B cell (primary cell): ENCODE measurements around the gene SLC2A6. TPM values are rescaled to one million over a fixed set of nuclear protein-coding genes. Genes with fewer than 3 reads are reported as not detected.

Experiments
- ATAC-seq: fragments of 200-7000 bp; cut with Tn5 transposase; one replicate; pipeline ENCODE4 v1.10.0; 2021; ENCODE audit warnings: low read depth, mild to moderate bottlenecking, moderate number of reproducible peaks, moderate library complexity
- CTCF ChIA-PET: fragments of 350-600 bp; sonication (Branson Sonifier 250); formaldehyde crosslinking; loops from one replicate; lab custom pipeline; 2021; ENCODE audit warnings: antibody characterized with exemption, inconsistent platforms; lab: Charles Lee
- POLR2A ChIA-PET: fragments of 350-600 bp; sonication (Branson Sonifier 250); formaldehyde crosslinking; loops from one replicate; lab custom pipeline; 2021; ENCODE audit warnings: antibody characterized with exemption; lab: Charles Lee
- DNase-seq: peaks from one replicate; pipeline ENCODE4 v3.0.0; 2013
- H2AFZ ChIP-seq: 2 replicates; pipeline ENCODE4 v1.6.1; 2012; ENCODE audit warnings: mild to moderate bottlenecking, low read depth, low read length; ENCODE audit not compliant: insufficient read depth, poor library complexity, severe bottlenecking
- H3K27ac ChIP-seq, 2 donors: 1 replicate in 1 of 2; 2 replicates in 1 of 2; pipeline ENCODE4 v1.5.1; 2012 to 2013; ENCODE audit warnings: low read length in 2 of 2, mild to moderate bottlenecking in 2 of 2, moderate library complexity in 1 of 2
- H3K27me3 ChIP-seq, 4 experiments: fragments of 200-600 bp in 1 of 4; sonication (generic) in 1 of 4; replicated peaks in 1 of 4; 1 replicate in 2 of 4; 2 replicates in 2 of 4; pipeline versions ENCODE4 v1.6.1 to v1.7.0; 2013 to 2016; ENCODE audit warnings: low read length in 3 of 4, mild to moderate bottlenecking in 2 of 4, mixed read lengths in 1 of 4, moderate library complexity in 1 of 4; ENCODE audit not compliant: insufficient read depth in 4 of 4, control insufficient read depth in 3 of 4; ENCODE audit errors: control extremely low read depth in 1 of 4
- H3K36me3 ChIP-seq, 2 experiments: replicated peaks in 1 of 2; 1 replicate in 1 of 2; 2 replicates in 1 of 2; pipeline versions ENCODE4 v1.6.1 to v1.7.1; 2013; ENCODE audit warnings: low read length in 1 of 2; ENCODE audit not compliant: insufficient read depth in 2 of 2, control insufficient read depth in 1 of 2; ENCODE audit errors: control extremely low read depth in 1 of 2, extremely low read depth in 1 of 2
- H3K4me1 ChIP-seq, 2 donors: fragments of 200-600 bp in 1 of 2; sonication (generic) in 1 of 2; 1 replicate in 1 of 2; 2 replicates in 1 of 2; pipeline versions ENCODE4 v1.5.1 to v1.6.1; 2013 to 2017; ENCODE audit warnings: low read length in 2 of 2; ENCODE audit not compliant: control insufficient read depth in 2 of 2, insufficient read depth in 2 of 2
- H3K4me2 ChIP-seq: replicated peaks from 2 replicates; pipeline ENCODE3; 2012; ENCODE audit warnings: mild to moderate bottlenecking, low read depth, low read length; ENCODE audit not compliant: poor library complexity, severe bottlenecking
- H3K4me3 ChIP-seq, 5 experiments: fragments of 200-600 bp in 1 of 5; sonication (generic) in 1 of 5; 1 replicate in 3 of 5; 2 replicates in 2 of 5; pipeline versions ENCODE4 v1.5.1 to v1.7.0; 2011 to 2016; ENCODE audit warnings: low read length in 4 of 5, mild to moderate bottlenecking in 4 of 5, low read depth in 2 of 5, control low read depth in 1 of 5, moderate library complexity in 1 of 5; ENCODE audit not compliant: insufficient read depth in 1 of 5; ENCODE audit errors: control extremely low read depth in 1 of 5, extremely low read depth in 1 of 5
- H3K79me2 ChIP-seq: fragments of 200-600 bp; sonication (generic); one replicate; pipeline ENCODE4 v1.6.0; 2016; ENCODE audit warnings: low read length; ENCODE audit not compliant: control insufficient read depth, insufficient read depth
- H3K9ac ChIP-seq: fragments of 200-600 bp; sonication (generic); 2 replicates; pipeline ENCODE4 v1.6.1; 2017; ENCODE audit warnings: mild to moderate bottlenecking, low read length, moderate library complexity
- H3K9me3 ChIP-seq, 3 donors: one replicate each; pipeline versions ENCODE4 v1.6.1 to v1.7.1; 2013; ENCODE audit warnings: low read length in 2 of 3; ENCODE audit not compliant: control insufficient read depth in 2 of 3, insufficient read depth in 1 of 3; ENCODE audit errors: control extremely low read depth in 1 of 3
- H4K20me1 ChIP-seq: 2 replicates; pipeline ENCODE4 v1.6.0; 2012; ENCODE audit warnings: mild to moderate bottlenecking, low read length; ENCODE audit not compliant: insufficient read depth, control insufficient read depth, poor library complexity, severe bottlenecking
- H3K27ac Mint-ChIP-seq: one replicate; pipeline ENCODE4 v1.8.0; 2021; ENCODE audit warnings: mixed read lengths
- H3K27me3 Mint-ChIP-seq: one replicate; pipeline ENCODE4 v1.8.0; 2021; ENCODE audit warnings: mixed read lengths
- H3K4me1 Mint-ChIP-seq: one replicate; pipeline ENCODE4 v1.8.0; 2021; ENCODE audit warnings: mixed read lengths
- H3K4me3 Mint-ChIP-seq: one replicate; pipeline ENCODE4 v1.8.0; 2021; ENCODE audit warnings: mixed read lengths
- H3K9me3 Mint-ChIP-seq: one replicate; pipeline ENCODE4 v1.8.0; 2022; ENCODE audit warnings: mixed read lengths; ENCODE audit not compliant: insufficient read depth
- EZH2 ChIP-seq: IDR thresholded peaks from 2 replicates; pipeline ENCODE4 v1.6.1; 2012; ENCODE audit warnings: borderline replicate concordance, low read depth, mild to moderate bottlenecking, moderate library complexity, low read length; ENCODE audit not compliant: insufficient read depth, poor library complexity, severe bottlenecking
- WGBS: methylation state at CpG from one replicate; pipeline ENCODE4 v1.1.5; 2013; ENCODE audit warnings: missing lambda C conversion rate; ENCODE audit not compliant: insufficient coverage; 5-methylcytosine and 5-hydroxymethylcytosine counted together
- intact Hi-C: fragments of 100-400 bp; cut with micrococcal nuclease; formaldehyde crosslinking; loops from one replicate; pipeline ENCODE4 v1.10.0; 2022
- polyA plus RNA-seq: library from polyadenylated mRNA; depleted of rRNA; stranded (reverse); fragments of >200 nt; gene quantifications from 2 replicates; pipeline ENCODE4 v1.2.3, GENCODE V29; 2012
- total RNA-seq, 2 donors: library from RNA; stranded (reverse); fragments of 120-200 nt in 1 of 2; gene quantifications; 1 replicate in 1 of 2; 2 replicates in 1 of 2; pipeline versions ENCODE4 v1.2.3 to v1.2.4, GENCODE V29; 2013 to 2022
- TF ChIP-seq, protein P1 (sequence below): fragments of 200-600 bp; IDR thresholded peaks from one replicate; pipeline ENCODE4 v1.8.0; 2022; ENCODE audit warnings: antibody characterized with exemption, mild to moderate bottlenecking

SLC2A6 gene
- total and polyA plus RNA-seq, 2 donors (not counting 1 experiment from before 2014, with no cell fraction given), result 51.8 to 108 TPM

DNA sequence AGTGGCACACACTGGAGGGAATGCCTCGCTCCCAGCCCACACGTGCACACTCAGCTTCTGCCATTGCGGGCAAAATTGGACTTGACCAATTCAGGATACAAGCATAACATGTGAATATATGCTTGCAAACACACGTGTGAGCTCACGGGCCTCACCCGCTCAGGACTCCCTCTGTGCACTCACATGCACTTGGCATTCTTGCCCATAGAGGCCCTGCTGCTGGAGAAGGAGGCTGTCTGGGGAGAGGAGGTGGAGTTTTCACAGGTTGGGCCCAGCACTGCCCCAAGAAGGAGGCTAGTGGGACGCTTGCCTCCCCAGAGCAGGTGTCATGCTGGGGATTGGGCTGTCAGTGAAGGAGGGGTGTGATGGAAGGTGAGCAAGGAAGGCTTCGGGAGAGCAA, 44.2 kb upstream of the SLC2A6 start:
- H3K4me2 ChIP-seq, result no peak overlapping the region
- ChIA-PET CTCF (no interaction called here), POLR2A (no interaction called here)
- no peak overlapping the region for H3K4me3 Mint-ChIP-seq
- no peak overlapping the region for H3K27ac ChIP-seq
- no peak overlapping the region for H2AFZ ChIP-seq
- H3K9ac ChIP-seq, result no peak overlapping the region
- no peaks in the 10 kb centered on the region for H3K79me2 ChIP-seq
- H3K9me3 ChIP-seq, result no peaks in the 10 kb centered on the region
- DNase-seq (no peak), ATAC-seq (no peak)
- no peaks in the 10 kb centered on the region for H4K20me1 ChIP-seq
- no peak overlapping the region for H3K27ac Mint-ChIP-seq
- H3K27me3 Mint-ChIP-seq, result peaks cover 21% of the 10 kb centered on the region
- 97% methylated on average over 7 of the region's 8 CpGs for WGBS
- no peaks in the 10 kb centered on the region for H3K36me3 ChIP-seq
- intact Hi-C loops, result no loop called here
- no peaks in the 10 kb centered on the region for H3K9me3 Mint-ChIP-seq
- no peak overlapping the region for H3K4me3 ChIP-seq
- H3K27me3 ChIP-seq, result peaks cover 0 to 4% (median 0%) of the 10 kb centered on the region in 4 experiments
- no peaks in the 10 kb centered on the region for H3K4me1 Mint-ChIP-seq
- no peak for TF ChIP-seq EZH2
- TF ChIP-seq, protein P1, sequence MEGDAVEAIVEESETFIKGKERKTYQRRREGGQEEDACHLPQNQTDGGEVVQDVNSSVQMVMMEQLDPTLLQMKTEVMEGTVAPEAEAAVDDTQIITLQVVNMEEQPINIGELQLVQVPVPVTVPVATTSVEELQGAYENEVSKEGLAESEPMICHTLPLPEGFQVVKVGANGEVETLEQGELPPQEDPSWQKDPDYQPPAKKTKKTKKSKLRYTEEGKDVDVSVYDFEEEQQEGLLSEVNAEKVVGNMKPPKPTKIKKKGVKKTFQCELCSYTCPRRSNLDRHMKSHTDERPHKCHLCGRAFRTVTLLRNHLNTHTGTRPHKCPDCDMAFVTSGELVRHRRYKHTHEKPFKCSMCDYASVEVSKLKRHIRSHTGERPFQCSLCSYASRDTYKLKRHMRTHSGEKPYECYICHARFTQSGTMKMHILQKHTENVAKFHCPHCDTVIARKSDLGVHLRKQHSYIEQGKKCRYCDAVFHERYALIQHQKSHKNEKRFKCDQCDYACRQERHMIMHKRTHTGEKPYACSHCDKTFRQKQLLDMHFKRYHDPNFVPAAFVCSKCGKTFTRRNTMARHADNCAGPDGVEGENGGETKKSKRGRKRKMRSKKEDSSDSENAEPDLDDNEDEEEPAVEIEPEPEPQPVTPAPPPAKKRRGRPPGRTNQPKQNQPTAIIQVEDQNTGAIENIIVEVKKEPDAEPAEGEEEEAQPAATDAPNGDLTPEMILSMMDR, result no peak
- no peaks in the 10 kb centered on the region for H3K4me1 ChIP-seq

DNA sequence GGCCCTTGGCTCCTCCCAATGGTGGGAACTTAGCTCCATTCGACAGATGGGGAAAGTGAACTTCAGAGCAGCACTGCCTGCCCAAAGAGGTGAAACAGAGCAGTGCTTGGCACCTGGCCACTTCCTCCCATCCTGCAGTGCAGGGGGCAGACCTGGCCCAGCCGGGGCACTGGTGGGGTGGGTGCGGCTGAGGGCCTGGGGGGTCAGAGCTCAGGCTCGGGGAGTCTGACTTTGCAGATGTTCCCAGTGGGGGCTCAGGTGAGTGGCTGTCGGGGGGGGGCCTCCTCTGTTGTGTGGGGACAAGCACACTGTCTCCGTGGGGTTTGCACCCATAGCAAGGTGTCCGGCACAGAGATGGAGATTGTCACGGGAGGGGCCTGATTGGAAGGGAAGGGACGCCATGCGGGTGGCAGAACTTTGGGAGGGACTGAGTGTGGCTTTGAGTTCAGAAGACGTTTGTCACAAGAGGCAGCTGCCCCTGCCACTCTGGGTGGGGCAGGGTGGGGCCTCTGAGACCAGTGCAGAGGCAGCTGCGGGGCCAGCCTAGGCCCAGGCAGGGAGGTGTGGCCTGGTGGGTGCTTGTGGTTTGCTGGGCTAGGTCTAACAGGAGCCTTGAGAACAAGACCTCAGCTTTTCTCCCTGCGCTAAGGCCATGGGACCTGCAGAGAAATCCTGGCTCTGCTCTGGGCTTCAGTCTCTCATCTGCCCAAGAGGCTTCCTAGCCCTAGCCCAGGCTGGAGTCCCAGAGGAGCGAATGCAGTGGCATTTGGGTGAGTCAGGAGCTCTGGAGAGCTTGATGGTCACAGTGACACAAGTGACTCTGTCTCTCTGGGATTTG, 43.4 kb upstream of the SLC2A6 start:
- no peak for TF ChIP-seq EZH2
- TF ChIP-seq, protein P1, result no peak
- no peaks in the 10 kb centered on the region for H3K36me3 ChIP-seq
- no peaks in the 10 kb centered on the region for H3K9me3 ChIP-seq
- no peak overlapping the region for H2AFZ ChIP-seq
- H3K27ac ChIP-seq, result no peak overlapping the region
- no peaks in the 10 kb centered on the region for H3K9me3 Mint-ChIP-seq
- H3K27me3 ChIP-seq, result peaks cover 0 to 4% (median 0%) of the 10 kb centered on the region in 4 experiments
- no peak for ATAC-seq
- H3K9ac ChIP-seq, result no peak overlapping the region
- peaks cover 17% of the 10 kb centered on the region for H3K27me3 Mint-ChIP-seq
- H3K4me1 Mint-ChIP-seq, result no peaks in the 10 kb centered on the region
- CTCF ChIA-PET, result interaction anchor here (0.6 kb wide), 1 partner anchor 552 kb away, joined by 3 read pairs; no protein-coding TSS in a partner anchor
- no peak for DNase-seq
- WGBS, result 82% methylated on average over 14 of the region's 14 CpGs
- no peak overlapping the region for H3K4me2 ChIP-seq
- H3K4me3 ChIP-seq, result no peak overlapping the region
- H4K20me1 ChIP-seq, result no peaks in the 10 kb centered on the region
- POLR2A ChIA-PET, result no interaction called here
- H3K27ac Mint-ChIP-seq, result no peak overlapping the region
- H3K4me3 Mint-ChIP-seq, result no peak overlapping the region
- intact Hi-C loops, result no loop called here
- no peaks in the 10 kb centered on the region for H3K4me1 ChIP-seq
- H3K79me2 ChIP-seq, result no peaks in the 10 kb centered on the region
